GM12873 (cell line): ENCODE data around the gene HYPK.

ENCODE experiments used
- TF ChIP-seq, protein P1 (sequence below): IDR thresholded peaks from 2 replicates; pipeline ENCODE4 v1.5.1; 2012; ENCODE audit warnings: low read depth, mild to moderate bottlenecking, moderate library complexity, low read length, control low read depth; ENCODE audit not compliant: insufficient read depth; ENCODE audit errors: missing control alignments

Gene HYPK

DNA sequence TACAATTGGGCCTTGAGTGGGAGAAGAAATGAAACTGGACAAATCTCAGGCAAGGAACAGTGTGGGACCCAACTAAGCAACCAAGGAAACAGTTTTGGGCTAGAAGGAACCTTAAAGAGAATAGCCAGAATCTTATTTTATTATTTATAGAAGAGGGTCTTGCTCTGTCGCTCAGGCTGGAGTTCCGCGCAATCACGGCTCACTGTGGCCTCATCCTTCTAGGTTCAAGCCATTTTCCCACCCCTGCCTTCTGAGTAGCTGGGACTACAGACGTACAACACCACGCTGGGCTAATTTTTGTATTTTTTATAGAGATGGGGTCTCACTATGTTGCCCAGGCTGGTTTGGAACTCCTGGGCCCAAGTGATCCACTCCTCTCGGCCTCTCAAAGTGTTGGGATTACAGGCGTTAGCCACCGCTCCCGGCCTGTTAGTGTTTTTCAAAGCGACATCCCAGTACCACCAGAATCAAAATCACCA, 25.7 kb downstream of the HYPK start:
- TF ChIP-seq, protein P1, sequence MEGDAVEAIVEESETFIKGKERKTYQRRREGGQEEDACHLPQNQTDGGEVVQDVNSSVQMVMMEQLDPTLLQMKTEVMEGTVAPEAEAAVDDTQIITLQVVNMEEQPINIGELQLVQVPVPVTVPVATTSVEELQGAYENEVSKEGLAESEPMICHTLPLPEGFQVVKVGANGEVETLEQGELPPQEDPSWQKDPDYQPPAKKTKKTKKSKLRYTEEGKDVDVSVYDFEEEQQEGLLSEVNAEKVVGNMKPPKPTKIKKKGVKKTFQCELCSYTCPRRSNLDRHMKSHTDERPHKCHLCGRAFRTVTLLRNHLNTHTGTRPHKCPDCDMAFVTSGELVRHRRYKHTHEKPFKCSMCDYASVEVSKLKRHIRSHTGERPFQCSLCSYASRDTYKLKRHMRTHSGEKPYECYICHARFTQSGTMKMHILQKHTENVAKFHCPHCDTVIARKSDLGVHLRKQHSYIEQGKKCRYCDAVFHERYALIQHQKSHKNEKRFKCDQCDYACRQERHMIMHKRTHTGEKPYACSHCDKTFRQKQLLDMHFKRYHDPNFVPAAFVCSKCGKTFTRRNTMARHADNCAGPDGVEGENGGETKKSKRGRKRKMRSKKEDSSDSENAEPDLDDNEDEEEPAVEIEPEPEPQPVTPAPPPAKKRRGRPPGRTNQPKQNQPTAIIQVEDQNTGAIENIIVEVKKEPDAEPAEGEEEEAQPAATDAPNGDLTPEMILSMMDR: no peak

DNA sequence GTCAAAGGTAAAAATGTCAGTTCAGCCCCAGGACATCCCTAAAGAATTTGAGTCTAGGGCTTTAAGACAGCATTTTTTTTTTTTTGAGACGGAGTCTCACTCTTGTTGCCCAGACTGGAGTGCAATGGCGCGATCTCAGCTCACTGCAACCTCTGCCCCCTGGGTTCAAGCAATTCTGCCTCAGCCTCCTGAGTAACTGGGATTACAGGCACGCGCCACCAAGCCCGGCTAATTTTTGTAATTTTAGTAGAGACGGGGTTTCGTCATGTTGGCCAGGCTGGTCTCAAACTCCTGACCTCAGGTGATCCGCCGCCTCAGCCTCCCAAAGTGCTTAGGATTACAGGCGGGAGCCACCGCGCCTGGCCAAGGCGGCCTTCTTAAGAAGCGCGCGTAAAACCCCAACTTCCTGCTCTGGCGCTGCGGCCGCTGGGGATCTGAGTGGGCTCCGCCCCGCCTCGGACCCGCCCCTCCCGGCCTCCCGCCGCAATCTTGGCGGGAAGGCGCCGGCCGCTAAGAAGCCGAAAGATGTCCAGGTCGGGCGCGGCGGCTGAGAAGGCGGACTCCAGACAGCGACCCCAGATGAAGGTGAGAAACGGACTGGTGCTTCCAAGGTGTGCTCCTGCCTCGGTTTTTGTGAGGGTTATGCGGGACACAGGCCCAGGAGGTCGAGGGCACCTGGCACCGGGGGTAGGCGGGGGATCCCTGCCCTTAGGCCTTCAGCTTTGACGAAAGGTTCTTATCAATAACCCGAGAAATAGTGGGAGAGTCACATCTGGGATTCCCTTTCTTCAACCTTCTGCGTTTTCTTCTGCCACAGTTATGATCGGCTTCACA, 26.3 kb downstream of the HYPK start, which contains the start of gene WDR76:
Gene WDR76, plus strand, starts transcription at position 495 of the 834 bp plus-strand sequence. Its CDS starts 31 bp downstream, at position 526.
- TF ChIP-seq, protein P1: no peak

DNA sequence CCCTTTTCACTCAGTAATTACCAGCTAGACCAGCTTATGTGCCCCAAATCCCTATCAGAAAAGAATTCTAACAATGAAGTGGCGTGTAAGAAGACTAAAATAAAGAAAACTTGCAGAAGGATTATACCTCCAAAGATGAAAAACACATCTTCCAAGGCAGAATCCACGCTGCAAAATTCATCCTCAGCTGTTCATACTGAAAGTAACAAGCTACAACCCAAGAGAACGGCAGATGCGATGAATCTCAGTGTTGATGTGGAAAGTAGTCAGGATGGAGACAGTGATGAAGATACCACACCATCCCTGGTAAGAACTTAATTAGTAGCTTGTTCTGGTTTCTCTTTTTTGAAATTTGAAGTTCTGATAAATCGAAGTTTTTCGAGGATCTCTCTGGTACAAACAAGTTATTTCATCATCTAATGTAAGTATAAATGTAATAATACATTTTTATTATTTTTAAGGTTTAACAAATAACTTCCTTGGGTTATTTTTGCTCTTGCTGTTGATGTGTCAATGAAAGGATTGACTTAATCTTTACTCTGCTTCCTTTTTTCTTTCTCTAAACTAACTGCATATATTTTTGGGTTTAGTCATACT, 27.8 kb downstream of the HYPK start:
- TF ChIP-seq, protein P1: no peak

DNA sequence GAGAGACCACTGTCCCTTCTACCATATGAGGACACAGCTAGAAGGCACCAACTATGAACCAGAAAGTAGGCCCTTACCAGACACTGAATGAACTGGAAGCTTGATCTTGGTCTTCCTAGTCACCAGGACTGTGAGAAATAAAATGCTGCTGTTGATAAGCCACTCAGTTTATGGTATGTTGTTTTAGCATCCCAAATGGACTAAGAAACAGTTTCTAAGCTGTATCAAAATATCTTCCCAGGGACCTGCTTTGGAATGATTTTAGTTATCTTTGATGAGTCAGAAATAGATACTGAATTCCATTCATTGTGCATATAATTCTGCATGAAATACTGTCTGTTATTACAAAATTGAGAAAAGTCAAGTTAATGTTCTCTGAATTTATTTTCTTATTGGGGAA, 45.0 kb downstream of the HYPK start:
- TF ChIP-seq, protein P1: no peak

DNA sequence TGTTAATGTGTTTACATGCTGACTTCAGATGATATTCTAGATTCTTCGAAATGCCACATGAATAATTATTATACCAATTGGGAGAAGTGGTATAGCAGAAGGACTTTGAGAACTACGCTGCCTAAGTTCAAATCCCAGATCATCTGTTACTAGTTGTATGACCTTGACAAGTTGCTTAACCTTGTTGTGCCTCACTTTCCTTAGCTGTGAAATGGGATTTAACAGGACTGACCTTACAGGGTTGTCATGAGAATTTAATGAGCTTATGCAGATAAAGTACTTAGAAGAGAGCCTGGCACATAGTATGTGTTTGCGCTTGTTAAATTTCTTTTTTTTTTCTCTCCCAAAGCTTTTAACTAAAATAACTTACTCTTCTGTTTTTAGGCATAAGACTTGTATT, 50.9 kb downstream of the HYPK start:
- TF ChIP-seq, protein P1: no peak

DNA sequence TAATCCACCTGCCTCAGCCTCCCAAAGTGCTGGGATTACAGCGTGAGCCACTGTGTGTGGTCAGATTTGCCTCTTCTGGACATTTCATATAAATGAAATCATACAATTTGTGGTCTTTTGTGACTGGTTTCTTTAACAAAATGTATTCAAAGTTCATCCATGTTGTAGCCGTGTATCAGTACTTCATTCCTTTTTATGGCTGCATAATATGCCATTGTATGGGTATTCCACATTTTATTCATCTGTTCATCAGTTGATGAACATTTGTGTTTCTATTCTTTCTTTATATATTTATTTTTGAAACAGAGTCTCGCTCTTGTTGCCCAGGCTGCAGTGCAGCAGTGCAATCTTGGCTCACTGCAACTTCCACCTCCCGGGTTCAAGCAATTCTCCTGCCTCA, 52.2 kb downstream of the HYPK start:
- TF ChIP-seq, protein P1: no peak
